GM12874 (cell line): ENCODE data around the gene RGS9.
A peak's percentile ranks its signal among the peaks of the same experiment; 100 is the strongest.

Experiments
- CTCF ChIP-seq: IDR thresholded peaks from 2 replicates; pipeline ENCODE4 v1.5.1; 2011; ENCODE audit warnings: low read depth, mild to moderate bottlenecking, control low read depth, low read length, moderate library complexity; ENCODE audit not compliant: insufficient read depth

RGS9 gene

GRCh38 chr17:65193305-65193704 lies 56.1 kb downstream of the RGS9 start:
- no peak for TF ChIP-seq CTCF

DNA sequence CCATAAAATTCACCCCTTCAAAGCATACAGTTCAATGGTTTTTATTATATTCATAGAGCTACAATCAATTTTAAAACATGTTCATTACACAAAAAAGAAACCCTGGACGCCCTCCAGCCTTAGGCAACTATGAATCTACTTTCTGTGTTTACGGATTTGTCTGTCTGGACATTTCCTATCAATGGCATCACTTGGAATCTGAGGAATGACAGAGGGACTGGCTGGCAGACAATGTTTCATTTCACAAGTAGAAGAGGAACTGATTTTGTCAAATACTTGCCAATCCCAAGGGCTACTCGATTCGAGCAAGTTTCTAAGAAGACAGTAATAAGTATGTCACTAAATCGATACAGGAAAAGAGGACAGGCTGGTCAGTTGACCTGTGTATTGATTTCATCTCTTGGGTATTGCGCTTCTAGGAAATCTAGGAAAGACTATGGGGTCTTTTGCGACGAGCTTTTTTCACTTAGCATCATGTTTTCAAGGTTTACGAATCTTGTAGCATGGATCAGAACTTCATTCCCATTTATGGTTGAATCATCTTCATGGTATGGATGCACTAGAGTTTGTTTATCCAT lies 56.6 kb downstream of the RGS9 start:
- no peak for TF ChIP-seq CTCF

GRCh38 chr17:65194670-65195334 lies 57.6 kb downstream of the RGS9 start:
- no peak for TF ChIP-seq CTCF

DNA sequence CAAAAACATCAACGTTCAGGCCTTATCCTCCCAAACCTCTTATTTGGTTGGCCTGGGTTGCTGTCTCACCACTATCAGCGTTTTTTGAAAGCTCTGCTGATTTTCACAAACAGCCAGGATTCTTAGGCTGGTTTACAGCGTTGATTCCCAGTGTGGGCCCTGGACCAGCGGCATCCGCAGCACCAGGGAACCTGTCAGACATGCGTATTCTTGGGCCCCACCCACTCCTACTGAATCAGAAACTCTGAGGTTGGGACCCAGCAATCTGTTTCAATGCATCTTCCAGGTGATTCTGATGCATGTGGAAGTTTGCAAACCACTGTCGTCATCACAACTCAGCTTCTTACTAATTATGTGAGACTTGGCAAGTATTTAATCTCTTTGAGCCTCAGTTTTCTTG lies 58.5 kb downstream of the RGS9 start:
- TF ChIP-seq CTCF, result no peak

DNA sequence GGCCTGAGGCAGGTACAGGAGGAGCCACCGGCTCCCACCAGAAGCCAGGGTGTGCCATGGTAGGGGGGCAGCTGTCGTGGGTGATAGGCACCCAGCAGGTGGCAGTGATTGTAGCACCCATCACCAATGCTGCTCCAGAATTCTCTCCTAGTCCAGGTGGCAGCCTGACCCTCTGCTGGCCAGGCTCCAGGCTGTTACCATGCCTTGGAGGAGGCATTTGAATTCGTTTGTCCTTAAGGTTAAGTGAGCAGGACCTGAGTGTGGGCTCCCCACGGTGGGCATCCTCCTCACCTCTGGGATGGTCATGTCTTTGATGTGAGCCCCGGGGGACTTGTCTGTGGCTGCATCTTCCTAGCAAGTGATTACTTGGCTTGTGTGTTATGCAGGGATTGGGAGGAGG lies 59.4 kb downstream of the RGS9 start:
- TF ChIP-seq CTCF, result no peak

DNA sequence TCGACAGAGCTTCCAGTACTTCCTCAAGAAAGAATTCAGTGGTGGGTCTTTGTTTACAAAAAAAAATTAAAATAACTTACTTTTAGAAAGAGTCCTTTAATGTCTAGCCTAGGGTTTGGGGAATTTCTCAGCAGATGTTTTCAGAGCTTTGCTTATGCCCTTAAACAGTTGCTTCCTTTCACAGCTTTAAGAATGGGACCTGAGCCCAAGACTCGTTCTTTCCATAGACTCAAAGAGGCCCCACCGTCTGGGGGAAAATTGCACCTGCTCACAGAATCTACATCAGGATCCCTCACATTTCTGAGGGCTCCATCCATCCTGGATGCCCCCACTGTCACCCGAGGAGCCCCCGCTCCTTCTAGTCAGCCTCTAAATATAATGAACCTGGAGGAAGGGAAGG lies 60.0 kb downstream of the RGS9 start:
- TF ChIP-seq CTCF, result no peak

GRCh38 chr17:65198653-65199382 lies 61.6 kb downstream of the RGS9 start:
- peak; percentile 43 for TF ChIP-seq CTCF
